Iris pigment epithelial cell (primary cell): ENCODE measurements around the gene DENND4C.
"Not testable (repeated sequence)": the region's sequence is repeated elsewhere in the genome, so short reads cannot be mapped to it uniquely, and the experiment has no call there.

ENCODE experiments used
- DNase-seq: peaks from one replicate; pipeline ENCODE4 v3.0.0-alpha.2; 2011; ENCODE audit warnings: low read depth

The DENND4C gene

GRCh38 chr9:19266778-19267384, 36.4 kb downstream of the DENND4C start:
- not testable (repeated sequence) for DNase-seq

- DNase-seq = peak; percentile 3
Observed at GRCh38 chr9:19269582-19269981, 39.1 kb downstream of the DENND4C start.

- no peak for DNase-seq
Observed at GRCh38 chr9:19270421-19270949, 40.0 kb downstream of the DENND4C start.

GRCh38 chr9:19271081-19271480, 40.6 kb downstream of the DENND4C start:
- peak; percentile 15 for DNase-seq

GRCh38 chr9:19281801-19282200, 51.3 kb downstream of the DENND4C start:
- no peak for DNase-seq

- DNase-seq = no peak
Observed at GRCh38 chr9:19283072-19283710, 52.7 kb downstream of the DENND4C start.

- no peak for DNase-seq
Observed at GRCh38 chr9:19284729-19285128, 54.2 kb downstream of the DENND4C start.

- DNase-seq = peak; percentile 28
Observed at GRCh38 chr9:19286634-19287188, 56.2 kb downstream of the DENND4C start.

GRCh38 chr9:19288081-19288480, 57.6 kb downstream of the DENND4C start:
- DNase-seq = no peak

- no peak for DNase-seq
Observed at GRCh38 chr9:19290103-19290502, 59.6 kb downstream of the DENND4C start.

GRCh38 chr9:19294219-19294618, 63.7 kb downstream of the DENND4C start:
- no peak for DNase-seq

GRCh38 chr9:19298436-19299000, 68.0 kb downstream of the DENND4C start:
- peak; percentile 20 for DNase-seq

- DNase-seq = no peak
Observed at GRCh38 chr9:19303216-19303615, 72.7 kb downstream of the DENND4C start.

- no peak for DNase-seq
Observed at GRCh38 chr9:19306568-19306967, 76.1 kb downstream of the DENND4C start.

- DNase-seq = no peak
Observed at GRCh38 chr9:19310246-19310645, 79.8 kb downstream of the DENND4C start.

- no peak for DNase-seq
Observed at GRCh38 chr9:19313573-19313972, 83.1 kb downstream of the DENND4C start.

- peak; percentile 13 for DNase-seq
Observed at GRCh38 chr9:19320495-19320894, 90.0 kb downstream of the DENND4C start.

GRCh38 chr9:19331877-19332276, 101.4 kb downstream of the DENND4C start:
- DNase-seq = no peak

- DNase-seq = no peak
Observed at GRCh38 chr9:19336166-19336565, 105.7 kb downstream of the DENND4C start.

- DNase-seq = peak; percentile 74
Observed at GRCh38 chr9:19342947-19343346, 112.5 kb downstream of the DENND4C start.

- DNase-seq = peak; percentile 51
Observed at GRCh38 chr9:19358701-19359100, 128.2 kb downstream of the DENND4C start.

GRCh38 chr9:19369107-19369506, 138.6 kb downstream of the DENND4C start:
- no peak for DNase-seq

GRCh38 chr9:19371942-19372341, 141.4 kb downstream of the DENND4C start:
- peak; percentile 42 for DNase-seq
